ENCODE measurements around the gene ZMYND8. TPM values are rescaled to one million over a fixed set of nuclear protein-coding genes. Genes with fewer than 3 reads are reported as not detected.
"Not testable (repeated sequence)": the region's sequence is repeated elsewhere in the genome, so short reads cannot be mapped to it uniquely, and the experiment has no call there.

The ZMYND8 gene
- total RNA-seq (10 to 100 TPM; 61.8 to 67.8 TPM), polyA plus RNA-seq (10 to 100 TPM in 2 of 3 donors, 1 to 10 TPM in 1; 8.9 to 20.4 (median 13.5) TPM), total RNA-seq (22.5 to 140 (median 62.5) reads per million in 6 experiments)

DNA sequence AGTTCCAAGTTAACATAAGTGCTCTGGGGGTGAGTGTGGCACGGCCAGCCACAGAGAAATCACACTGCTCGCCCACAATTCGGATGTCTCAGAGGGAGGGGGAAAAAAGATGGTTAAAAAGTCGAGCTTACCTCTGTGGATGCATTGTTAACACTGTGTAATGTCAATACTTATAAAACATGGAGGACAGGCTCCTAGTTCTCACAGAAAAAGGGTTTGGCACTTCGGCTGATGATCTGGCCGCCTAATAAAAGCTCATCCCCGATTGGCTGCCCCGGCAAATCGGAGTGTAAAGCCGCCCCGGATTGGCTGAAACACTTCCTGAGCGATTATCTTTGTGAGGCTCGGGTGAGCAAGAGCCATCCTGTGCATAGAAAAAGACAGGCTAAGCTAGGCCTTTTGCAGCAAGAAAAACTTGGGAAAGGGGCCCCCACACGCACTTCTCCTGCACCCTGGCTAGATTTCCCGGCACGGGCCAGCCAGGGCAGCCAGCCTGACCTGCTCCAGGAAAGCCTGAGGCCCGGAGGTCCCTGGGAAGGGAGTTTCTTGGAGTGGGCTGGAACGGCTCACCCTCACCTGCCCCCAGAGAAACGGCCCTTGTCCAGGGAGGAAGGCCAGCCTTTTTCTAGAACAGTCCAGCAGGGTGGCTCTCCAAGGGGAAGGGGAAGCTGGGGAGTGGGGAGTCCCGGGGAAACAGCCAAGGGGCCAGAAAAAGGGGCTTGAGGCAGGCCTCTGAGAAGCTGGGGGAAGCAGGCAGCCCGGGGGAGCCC is at the start of gene ZMYND8:
Gene ZMYND8 (minus strand): TSS at position 174 of the 770 bp plus-strand sequence. CDS start 29 bp downstream, at position 145.
- no peaks in the 10 kb centered on the region for H3K9me3 Mint-ChIP-seq
- peak within 1 kb of the TSS in 8 of 10 donors; percentile 98 to 100 (median 99) for H3K27ac Mint-ChIP-seq
- ATAC-seq, result peak; percentile 79 to 84
- peak; percentile 72 to 100 (median 96) for DNase-seq
- no peaks in the 10 kb centered on the region for H3K27me3 Mint-ChIP-seq
- peak within 1 kb of the TSS in 7 of 10 donors; percentile 85 to 97 (median 92) for H3K4me3 Mint-ChIP-seq
- POLR2A ChIA-PET, result interaction anchor here (0.6 to 5.3 kb wide), 18 partner anchors 8 to 1595 kb away, joined by 3 to 44 read pairs (median 4); partner anchors contain the start of genes NCOA3 and ZNF335
- peaks cover 0 to 6% (median 1%) of the 10 kb centered on the region in 3 donors for H3K36me3 Mint-ChIP-seq
- H3K4me1 Mint-ChIP-seq, result peaks cover 0 to 57% (median 47%) of the 10 kb centered on the region in 4 donors

DNA sequence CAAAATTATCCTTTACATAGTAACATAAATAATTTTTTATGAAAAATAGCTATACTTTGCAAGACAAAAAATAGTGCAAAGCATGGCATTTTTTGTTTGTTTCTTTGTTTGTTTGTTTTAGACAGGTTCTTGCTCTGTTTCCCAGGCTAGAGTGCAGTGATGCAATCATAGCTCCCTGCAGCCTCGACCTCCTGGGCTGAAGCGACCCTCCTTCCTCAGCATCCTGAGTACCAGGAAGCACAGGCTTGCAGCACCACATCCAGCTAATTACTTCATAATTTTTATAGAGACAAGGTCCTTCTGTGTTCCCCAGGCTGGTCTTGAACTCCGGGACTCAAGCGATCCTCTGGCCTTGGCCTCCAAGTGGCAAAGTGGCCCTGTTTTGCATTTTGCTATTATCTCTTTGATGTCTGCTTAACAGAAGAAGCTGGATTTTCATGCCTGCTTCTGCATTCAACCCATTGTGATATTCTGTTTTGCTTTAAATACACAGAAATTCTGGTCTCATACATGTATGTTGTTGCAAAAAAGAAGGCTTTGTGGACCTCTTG is 49.4 kb upstream of the ZMYND8 start:
- Mint-ChIP-seq H3K9me3 (no peaks in the 10 kb centered on the region), H3K4me3 (no peak overlapping the region), H3K27me3 (no peaks in the 10 kb centered on the region), H3K36me3 (no peaks in the 10 kb centered on the region), H3K27ac (no peak overlapping the region), H3K4me1 (peaks cover 0 to 5% (median 0%) of the 10 kb centered on the region in 4 donors)
- ATAC-seq, result no peak
- POLR2A ChIA-PET, result no interaction called here
- DNase-seq, result no peak

DNA sequence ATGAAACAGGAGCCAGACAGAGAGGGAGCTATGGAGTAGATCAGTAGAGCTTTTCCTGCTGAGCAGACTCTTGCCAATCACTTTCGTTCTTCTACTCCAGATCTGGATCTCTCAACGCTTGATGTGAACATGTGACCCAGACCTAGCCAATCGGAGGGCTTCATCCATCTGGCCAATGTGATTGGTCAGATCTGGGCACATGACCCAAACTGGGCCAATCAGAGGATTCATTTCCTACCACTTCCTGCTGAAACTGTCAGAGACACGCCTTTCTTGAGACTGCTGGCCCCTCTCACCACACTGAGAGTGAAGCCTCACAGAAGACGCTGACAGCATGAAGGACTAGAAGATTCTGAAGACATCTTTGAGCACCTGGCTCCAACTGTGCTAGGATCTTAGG is 44.2 kb upstream of the ZMYND8 start:
- ATAC-seq, result no peak
- H3K4me1 Mint-ChIP-seq, result peaks cover 3 to 7% (median 6%) of the 10 kb centered on the region in 4 donors
- no peak overlapping the region for H3K27ac Mint-ChIP-seq
- POLR2A ChIA-PET, result interaction anchor here (0.6 kb wide), 1 partner anchor 25 kb away, joined by 6 read pairs; no protein-coding TSS in a partner anchor
- H3K36me3 Mint-ChIP-seq, result no peaks in the 10 kb centered on the region
- H3K4me3 Mint-ChIP-seq, result no peak overlapping the region
- H3K27me3 Mint-ChIP-seq, result no peaks in the 10 kb centered on the region
- DNase-seq, result no peak
- H3K9me3 Mint-ChIP-seq, result no peaks in the 10 kb centered on the region

DNA sequence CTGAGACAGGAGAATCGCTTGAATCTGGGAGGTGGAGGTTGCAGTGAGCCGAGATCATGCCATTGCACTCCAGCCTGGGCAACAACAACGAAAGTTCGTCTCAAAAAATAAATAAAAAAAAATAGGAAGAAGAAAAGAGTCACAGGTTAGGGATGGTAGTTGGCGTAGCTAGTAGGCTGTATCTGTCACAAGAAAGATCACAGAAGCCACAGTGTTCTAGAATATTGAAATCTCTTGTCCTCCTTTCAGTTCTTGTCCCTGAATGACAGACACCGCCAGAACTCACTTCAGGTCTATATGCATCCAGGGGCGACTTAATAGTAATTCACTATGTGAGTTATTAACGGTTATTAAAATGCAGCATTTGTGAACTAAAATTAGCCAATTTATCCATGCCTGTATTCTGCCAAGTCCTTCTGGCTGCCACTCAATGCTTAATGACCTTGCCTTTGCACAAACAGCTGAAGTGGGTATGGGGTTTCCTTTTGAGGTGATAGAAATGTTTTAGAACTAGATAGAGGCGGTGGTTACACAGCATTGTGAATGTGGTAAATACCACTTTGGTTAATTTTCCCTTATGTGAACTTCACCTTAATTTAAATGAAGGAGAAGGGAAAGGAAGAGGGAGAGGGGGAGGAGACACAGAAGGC is 41.3 kb upstream of the ZMYND8 start:
- Mint-ChIP-seq H3K36me3 (no peaks in the 10 kb centered on the region), H3K4me1 (peaks cover 4 to 7% (median 6%) of the 10 kb centered on the region in 4 donors), H3K27me3 (no peaks in the 10 kb centered on the region), H3K9me3 (no peaks in the 10 kb centered on the region), H3K27ac (peak overlapping the region in 1 of 10 donors; percentile 75), H3K4me3 (no peak overlapping the region)
- ATAC-seq (no peak), DNase-seq (no peak)
- POLR2A ChIA-PET, result no interaction called here

DNA sequence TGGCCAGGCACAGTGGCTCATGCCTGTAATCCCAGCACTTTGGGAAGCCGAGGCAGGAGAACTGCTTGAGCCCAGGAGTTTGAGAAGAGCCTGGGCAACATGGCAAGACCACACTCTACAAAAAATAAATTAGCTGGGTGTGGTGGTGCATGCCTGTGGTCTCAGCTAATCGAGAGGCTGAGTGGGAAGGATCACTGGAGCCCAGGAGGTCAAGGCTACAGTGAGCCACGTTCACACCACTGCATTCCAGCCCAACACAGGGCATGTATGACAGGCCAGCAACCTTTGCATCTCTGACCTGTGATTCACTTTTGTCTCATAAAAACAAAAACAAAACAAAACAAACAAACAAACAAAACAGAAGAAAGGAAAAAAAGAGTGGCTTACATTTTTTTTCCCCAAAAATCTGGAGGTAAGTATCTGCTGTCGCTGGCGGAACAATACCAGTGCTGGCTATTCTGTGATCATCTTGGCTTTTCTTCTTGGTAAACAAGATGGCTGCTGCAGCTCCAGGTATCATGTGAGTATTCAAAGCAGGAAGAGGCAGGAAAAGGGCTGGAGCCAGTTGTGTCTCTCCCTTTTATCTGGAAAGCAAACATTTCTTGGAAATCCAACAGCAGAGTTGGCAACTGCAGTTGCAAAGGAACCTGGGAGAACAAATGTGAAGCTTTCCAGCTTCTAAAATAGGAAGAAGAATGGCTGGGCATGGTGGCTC is 40.4 kb upstream of the ZMYND8 start:
- DNase-seq (no peak), ATAC-seq (no peak)
- peaks cover 6 to 13% (median 10%) of the 10 kb centered on the region in 4 donors for H3K4me1 Mint-ChIP-seq
- no peaks in the 10 kb centered on the region for H3K9me3 Mint-ChIP-seq
- no peaks in the 10 kb centered on the region for H3K36me3 Mint-ChIP-seq
- H3K27me3 Mint-ChIP-seq, result no peaks in the 10 kb centered on the region
- POLR2A ChIA-PET, result interaction anchor here (0.6 kb wide), 1 partner anchor 1750 kb away, joined by 3 read pairs; no protein-coding TSS in a partner anchor
- H3K27ac Mint-ChIP-seq, result no peak overlapping the region
- no peak overlapping the region for H3K4me3 Mint-ChIP-seq

DNA sequence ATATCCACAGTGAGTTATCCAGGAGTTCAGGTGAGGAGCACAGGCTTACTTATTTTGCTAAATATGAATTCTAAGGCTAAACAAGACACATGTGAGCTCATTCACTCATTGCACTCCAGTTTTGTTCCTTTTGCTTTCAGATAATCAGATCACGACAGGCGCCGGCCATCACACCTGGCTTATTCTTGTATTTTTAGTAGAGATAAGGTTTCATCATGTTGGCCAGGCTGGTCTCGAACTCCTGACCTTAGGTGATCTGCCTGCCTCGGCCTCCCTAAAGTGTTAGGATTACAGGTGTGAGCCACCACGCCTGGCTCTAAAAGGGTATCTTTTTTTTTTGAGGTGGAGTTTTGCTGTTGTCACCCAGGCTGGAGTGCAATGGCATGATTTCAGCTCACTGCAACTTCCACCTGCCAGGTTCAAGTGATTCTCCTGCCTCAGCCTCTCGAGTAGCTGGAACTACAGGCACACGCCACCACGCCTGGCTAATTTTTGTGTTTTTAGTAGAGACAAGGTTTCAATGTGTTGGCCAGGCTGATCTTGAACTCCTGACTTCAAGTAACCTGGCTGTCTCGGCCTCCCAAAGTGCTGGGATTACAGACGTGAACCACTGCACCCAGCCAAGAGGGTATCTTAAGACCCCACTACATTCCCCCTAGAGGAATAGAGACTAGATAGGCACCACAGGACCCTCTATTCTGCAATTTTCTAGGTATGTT is 37.5 kb upstream of the ZMYND8 start:
- not testable (repeated sequence) for H3K27me3 Mint-ChIP-seq, ATAC-seq, H3K4me3 Mint-ChIP-seq, H3K27ac Mint-ChIP-seq, H3K9me3 Mint-ChIP-seq, H3K36me3 Mint-ChIP-seq, DNase-seq
- H3K4me1 Mint-ChIP-seq, result peaks cover 7 to 21% (median 12%) of the 10 kb centered on the region in 4 donors
- POLR2A ChIA-PET, result interaction anchor here (0.6 kb wide), 1 partner anchor 94 kb away, joined by 3 read pairs; no protein-coding TSS in a partner anchor

DNA sequence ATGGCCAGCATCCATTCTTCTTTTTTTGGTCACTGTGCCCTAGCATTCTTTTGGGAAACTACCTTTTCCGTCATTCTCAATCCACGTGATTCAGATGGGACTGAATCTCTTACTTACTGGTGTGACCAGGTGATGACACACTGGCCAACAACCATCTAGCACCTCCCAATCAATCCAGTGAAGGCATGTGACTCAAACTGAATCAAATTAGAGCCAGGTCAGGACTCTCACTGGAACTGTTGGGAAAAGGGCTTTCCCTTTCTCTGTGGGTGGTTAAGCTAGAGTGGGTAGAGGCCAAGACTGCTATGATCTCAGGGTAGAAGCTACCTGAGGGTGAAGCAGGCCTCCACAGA is 36.2 kb upstream of the ZMYND8 start:
- H3K4me1 Mint-ChIP-seq, result peaks cover under 1 to 17% (median 7%) of the 10 kb centered on the region in 4 donors
- H3K27ac Mint-ChIP-seq, result peak overlapping the region in 2 of 10 donors; percentile 51 to 81
- DNase-seq (no peak), ATAC-seq (no peak)
- no peak overlapping the region for H3K4me3 Mint-ChIP-seq
- H3K27me3 Mint-ChIP-seq, result no peaks in the 10 kb centered on the region
- H3K36me3 Mint-ChIP-seq, result no peaks in the 10 kb centered on the region
- H3K9me3 Mint-ChIP-seq, result peaks cover 0 to 3% (median 0%) of the 10 kb centered on the region in 9 donors
- POLR2A ChIA-PET, result no interaction called here

DNA sequence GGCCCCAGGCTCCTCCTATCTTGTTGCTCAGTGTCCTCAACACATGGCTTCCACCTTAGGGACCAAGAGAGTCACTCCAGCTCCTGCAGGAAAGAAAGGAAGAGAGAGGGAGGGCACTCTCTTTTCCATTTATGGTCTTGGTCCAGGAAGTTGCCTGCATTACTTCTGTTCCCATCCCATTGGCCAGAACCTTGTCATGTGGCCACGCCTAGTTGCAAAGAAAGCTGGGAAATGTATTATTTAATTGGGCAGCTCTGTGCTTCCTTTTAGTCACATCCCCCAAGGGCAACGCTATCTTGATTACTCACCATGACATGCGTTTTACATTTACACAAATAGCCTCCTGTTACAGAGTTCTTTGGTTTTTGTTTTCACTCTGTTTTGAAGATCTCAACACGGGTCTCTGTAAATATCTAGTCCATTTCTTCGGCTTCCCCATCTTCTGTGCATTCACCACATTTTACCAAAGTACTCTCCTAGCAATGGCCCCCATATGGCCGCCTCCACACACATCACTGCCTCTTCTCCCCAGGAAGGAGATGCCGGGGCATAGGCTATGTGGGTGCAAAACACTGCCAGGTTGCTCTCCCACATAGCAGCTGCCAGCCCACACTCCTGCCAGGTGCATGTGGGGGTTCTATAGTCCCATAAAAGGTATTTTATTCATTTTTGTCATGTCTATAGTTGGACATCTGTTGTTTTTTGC is 35.7 kb upstream of the ZMYND8 start:
- Mint-ChIP-seq H3K4me3 (no peak overlapping the region), H3K4me1 (peaks cover 0 to 17% (median 7%) of the 10 kb centered on the region in 4 donors), H3K36me3 (no peaks in the 10 kb centered on the region), H3K27ac (peak overlapping the region in 3 of 10 donors; percentile 43 to 81 (median 51)), H3K9me3 (peaks cover 0 to 3% (median 0%) of the 10 kb centered on the region in 9 donors), H3K27me3 (no peaks in the 10 kb centered on the region)
- DNase-seq (no peak), ATAC-seq (no peak)
- POLR2A ChIA-PET, result interaction anchor here (0.6 kb wide), 1 partner anchor 86 kb away, joined by 4 read pairs; no protein-coding TSS in a partner anchor

DNA sequence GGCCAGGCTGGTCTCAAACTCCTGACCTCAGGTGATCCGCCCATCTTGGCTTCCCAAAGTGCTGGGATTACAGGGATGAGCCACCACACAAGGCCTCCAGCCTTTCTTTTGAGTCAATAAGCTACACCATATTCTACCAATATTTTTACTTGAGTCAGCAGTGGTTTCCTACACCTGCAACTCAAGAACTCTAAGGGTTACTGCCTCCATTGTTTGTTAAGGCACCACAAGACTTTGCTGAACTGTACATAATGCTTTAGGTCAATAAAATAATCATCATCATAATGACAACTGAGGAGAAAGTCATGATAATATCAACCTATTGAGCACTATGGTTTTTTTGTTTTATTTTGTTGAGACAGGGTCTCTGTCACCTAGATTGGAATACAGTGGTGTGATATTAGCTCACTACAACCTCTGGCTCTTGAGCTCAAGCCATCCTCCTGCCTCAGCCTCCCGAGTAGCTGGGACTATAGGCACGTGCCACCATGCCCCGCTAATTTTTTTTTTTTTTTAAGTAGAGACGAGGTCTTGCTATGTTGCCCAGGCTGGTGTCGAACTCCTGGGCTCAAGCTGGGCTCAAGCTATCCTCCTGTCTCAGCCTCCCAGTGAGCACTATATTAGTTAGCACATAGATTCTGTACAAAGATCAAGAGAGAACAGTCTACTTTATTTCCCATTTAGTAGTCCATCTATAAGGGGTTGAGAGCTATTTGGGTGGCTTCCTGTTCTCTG is 34.9 kb upstream of the ZMYND8 start:
- H3K9me3 Mint-ChIP-seq, result peaks cover 0 to 3% (median 0%) of the 10 kb centered on the region in 9 donors
- H3K27ac Mint-ChIP-seq, result peak overlapping the region in 2 of 10 donors; percentile 21 to 43
- no peaks in the 10 kb centered on the region for H3K27me3 Mint-ChIP-seq
- H3K36me3 Mint-ChIP-seq, result no peaks in the 10 kb centered on the region
- POLR2A ChIA-PET, result interaction anchor here (0.6 kb wide), 2 partner anchors 26 to 87 kb away, joined by 3 to 4 read pairs; no protein-coding TSS in a partner anchor
- ATAC-seq (no peak), DNase-seq (no peak)
- H3K4me3 Mint-ChIP-seq, result no peak overlapping the region
- peaks cover 0 to 17% (median 7%) of the 10 kb centered on the region in 4 donors for H3K4me1 Mint-ChIP-seq

DNA sequence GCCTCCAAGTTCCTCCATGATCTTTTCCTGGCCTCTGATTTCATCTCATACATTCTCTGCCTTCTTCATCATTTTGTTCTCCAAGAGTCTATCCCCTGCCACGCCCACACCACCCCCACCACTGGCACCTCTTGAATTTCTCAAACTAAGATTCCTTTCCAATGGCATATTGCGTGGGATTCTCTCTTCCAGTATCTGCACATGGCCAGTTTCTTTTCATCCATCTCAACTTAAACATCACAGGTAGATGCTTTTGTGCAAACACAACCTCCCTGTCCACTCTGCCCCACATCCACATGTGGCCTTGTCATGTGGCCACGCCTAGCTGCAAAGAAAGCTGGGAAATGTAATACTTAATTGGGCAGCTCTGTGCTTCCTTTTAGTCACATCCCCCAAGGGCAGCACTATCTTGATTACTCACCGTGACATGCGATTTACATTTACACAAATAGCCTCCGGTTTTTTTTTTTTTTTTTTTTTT is 33.4 kb upstream of the ZMYND8 start:
- POLR2A ChIA-PET, result interaction anchor here (0.6 kb wide), 1 partner anchor 35 kb away, joined by 3 read pairs; no protein-coding TSS in a partner anchor
- H3K36me3 Mint-ChIP-seq, result no peaks in the 10 kb centered on the region
- DNase-seq (no peak), ATAC-seq (no peak)
- peaks cover 0 to 3% (median 0%) of the 10 kb centered on the region in 9 donors for H3K9me3 Mint-ChIP-seq
- peak overlapping the region in 5 of 10 donors; percentile 9 to 67 (median 20) for H3K27ac Mint-ChIP-seq
- H3K27me3 Mint-ChIP-seq, result no peaks in the 10 kb centered on the region
- H3K4me3 Mint-ChIP-seq, result no peak overlapping the region
- H3K4me1 Mint-ChIP-seq, result peaks cover 0 to 17% (median 7%) of the 10 kb centered on the region in 4 donors

Data from naive thymus-derived CD8-positive, alpha-beta T cell (primary cell).